ENCODE measurements around the gene SPACA9. TPM values are rescaled to one million over a fixed set of nuclear protein-coding genes. Genes with fewer than 3 reads are reported as not detected.

Gene SPACA9
- total and polyA plus RNA-seq, 2 of the 4 experiments (the other 2 are of a cell fraction) = 0.90 to 4.9 TPM

GRCh38 chr9:132886334-132886725, 7.6 kb downstream of the SPACA9 start:
- no peak for TF ChIP-seq CHD1 (IDR thresholded peaks at IDR 0.05; ENCODE audit: low read depth, low read length)
- TF ChIP-seq ELK1 (IDR thresholded peaks at IDR 0.05; ENCODE audit: borderline replicate concordance, low read depth, low read length) = no peak
- TF ChIP-seq MXI1 (IDR thresholded peaks at IDR 0.05; ENCODE audit: borderline replicate concordance, low read depth, low read length) = no peak
- TF ChIP-seq NFE2L2 (IDR thresholded peaks at IDR 0.05; ENCODE audit: low read depth, low read length) = no peak
- TF ChIP-seq RCOR1 (IDR thresholded peaks at IDR 0.05; ENCODE audit: insufficient replicate concordance, low read length) = no peak
- no TSS peak for BruUV-seq (replicated peaks)
- no peaks in the 10 kb centered on the region for H3K79me1 ChIP-seq (ENCODE audit: low read depth in 1 of 2, low read length in 2 of 2)
- H3K36me3 ChIP-seq (ENCODE audit: control insufficient read depth, insufficient read depth, low read length) = no peaks in the 10 kb centered on the region; the same call in 1 of the 2 replicates
- no CpG with 5 or more reads among the region's 6 CpGs for WGBS, 2 experiments (ENCODE audit: extremely low coverage in 2 of 2, insufficient read length in 1 of 2)
- no peak overlapping the region for H4K5ac ChIP-seq (ENCODE audit: low read depth, low read length)
- no peak overlapping the region for H2BK15ac ChIP-seq (ENCODE audit: low read depth, low read length)
- no peaks in the 10 kb centered on the region for H3K9me1 ChIP-seq (ENCODE audit: insufficient read depth, low read length)
- intact Hi-C loops (cut with micrococcal nuclease) = no loop called here
- H2BK120ac ChIP-seq (ENCODE audit: low read depth, low read length) = no peak overlapping the region
- H3K4me2 ChIP-seq (ENCODE audit: low read depth, low read length) = no peak overlapping the region
- ChIA-PET POLR2A (ENCODE audit: unreplicated experiment) (no interaction called here), CTCF (no interaction called here)
- no peak overlapping the region for H3K56ac ChIP-seq (ENCODE audit: extremely low read depth, insufficient read depth, low read length)
- ATAC-seq (ENCODE audit: low read depth) (no peak), DNase-seq (no peak)
- H3K14ac ChIP-seq (replicated peaks; ENCODE audit: low read depth, low read length) = no peak overlapping the region
- no peak overlapping the region for H3K9ac ChIP-seq (ENCODE audit: low read depth, low read length)
- no peak overlapping the region for H3K27ac ChIP-seq (ENCODE audit: insufficient read depth, low read length)
- H4K20me1 ChIP-seq (ENCODE audit: insufficient read depth, low read length) = no peaks in the 10 kb centered on the region
- H4K8ac ChIP-seq (ENCODE audit: low read depth in 2 of 2, low read length in 2 of 2) = no peak overlapping the region
- no peak overlapping the region for H3K4ac ChIP-seq (ENCODE audit: low read depth, low read length)
- no peak overlapping the region for H2BK20ac ChIP-seq (ENCODE audit: low read depth, low read length)
- H2AK5ac ChIP-seq (ENCODE audit: low read depth, low read length) = no peak overlapping the region
- H3K4me3 ChIP-seq (ENCODE audit: insufficient read depth, low read depth, low read length) = no peak overlapping the region
- H3K9me3 ChIP-seq (ENCODE audit: control insufficient read depth, insufficient read depth, low read length) = no peaks in the 10 kb centered on the region
- H2AFZ ChIP-seq (replicated peaks; ENCODE audit: low read length, poor library complexity) = no peak overlapping the region
- no peak overlapping the region for H4K91ac ChIP-seq (ENCODE audit: insufficient read depth, low read depth, low read length)
- H3K18ac ChIP-seq (ENCODE audit: low read depth, low read length) = no peak overlapping the region
- no peaks in the 10 kb centered on the region for H3K27me3 ChIP-seq (ENCODE audit: control insufficient read depth, insufficient read depth, low read length)
- H2AK9ac ChIP-seq (replicated peaks; ENCODE audit: low read depth, low read length, poor library complexity) = no peak overlapping the region
- dilution Hi-C loops (cut with HindIII; ENCODE audit: low sequenced_read_pairs, unreplicated experiment) = no loop called here
- H3K23ac ChIP-seq (ENCODE audit: low read depth, low read length) = no peak overlapping the region
- H2BK5ac ChIP-seq (ENCODE audit: low read depth, low read length, poor library complexity, severe bottlenecking) = no peak overlapping the region
- in situ Hi-C loops (cut with MboI; ENCODE audit: low sequenced_read_pairs) = no loop called here
- no peaks in the 10 kb centered on the region for H3K4me1 ChIP-seq (ENCODE audit: control insufficient read depth, insufficient read depth, low read length)
